Adrenal gland (tissue), 12 donors: ENCODE measurements around the gene CTDSPL. TPM values are rescaled to one million over a fixed set of nuclear protein-coding genes. Genes with fewer than 3 reads are reported as not detected.

Experiments
- DNase-seq, 7 donors: peaks; one replicate each; pipeline ENCODE4 v3.0.0-alpha.2; 2019 to 2020
- H3K27ac ChIP-seq, 5 donors: fragments of 200-600 bp; sonication (generic) in 4 of 5; 1 replicate in 3 of 5; 2 replicates in 2 of 5; pipeline versions ENCODE4 v1.5.1 to v1.8.0; 2016 to 2020; ENCODE audit warnings: mild to moderate bottlenecking in 1 of 5
- H3K27me3 ChIP-seq: fragments of 200-600 bp; 2 replicates; pipeline ENCODE4 v1.8.0; 2021
- H3K36me3 ChIP-seq, 2 donors: fragments of 200-600 bp; replicated peaks in 1 of 2; 1 replicate in 1 of 2; 2 replicates in 1 of 2; pipeline versions ENCODE4 v1.5.1 to v1.8.0; 2018 to 2022
- H3K4me1 ChIP-seq, 2 donors: fragments of 200-600 bp; replicated peaks in 1 of 2; 1 replicate in 1 of 2; 2 replicates in 1 of 2; pipeline versions ENCODE4 v1.5.1 to v1.8.0; 2018 to 2021
- H3K4me3 ChIP-seq, 4 donors: fragments of 200-600 bp; sonication (generic) in 3 of 4; one replicate each; pipeline ENCODE4 v1.5.1; 2016 to 2018
- H3K9me3 ChIP-seq, 3 donors: fragments of 200-600 bp; sonication (generic) in 1 of 3; replicated peaks in 1 of 3; 1 replicate in 2 of 3; 2 replicates in 1 of 3; pipeline versions ENCODE4 v1.5.1 to v1.8.0; 2016 to 2021
- POLR2A ChIP-seq, 2 donors: fragments of 450-650 bp; IDR thresholded peaks; one replicate each; pipeline ENCODE4 v1.6.1; 2017; ENCODE audit warnings: antibody characterized with exemption in 2 of 2, mild to moderate bottlenecking in 2 of 2, moderate library complexity in 1 of 2
- WGBS, 4 donors: extraction: QIAGEN DNeasy Blood & Tissue Kit in 2 of 4; methylation state at CpG; one replicate each; pipeline versions ENCODE4 v1.1.5 to v1.1.7; 2013 to 2017; 5-methylcytosine and 5-hydroxymethylcytosine counted together
- intact Hi-C, 2 donors: fragments of 100-400 bp; cut with DNase I; formaldehyde crosslinking; loops; one replicate each; pipeline versions ENCODE4 v1.14.1 to v1.15.0; 2022 to 2023
- polyA plus RNA-seq, 3 donors: library from polyadenylated mRNA; stranded (reverse); fragments of 200-250 nt in 2 of 3; fragments of 350-450 nt in 1 of 3; fragmentation: Illumina TruSeq in 1 of 3; extraction: RNeasy Lipid Tissue Mini Kit (QIAGEN cat#74804) in 1 of 3; gene quantifications; one replicate each; pipeline ENCODE4 v1.2.3, GENCODE V29; 2013 to 2014
- total RNA-seq, 9 donors: library from RNA; depleted of rRNA in 4 of 9; stranded (reverse); fragments of >200 nt in 4 of 9; fragments of 120-200 nt in 1 of 9; fragmentation: NEBNext Ultra II Directional in 1 of 9; extraction: Animal tissue kit (Norgen Biotek cat#: 25700) in 1 of 9; gene quantifications; one replicate each; pipeline versions ENCODE4 v1.1.0 to v1.2.4, GENCODE V29; 2013 to 2023
- TF ChIP-seq, protein P1 (sequence below), 6 experiments: fragments of 450-650 bp in 4 of 6; fragments of 200-600 bp in 2 of 6; sonication (generic) in 1 of 6; IDR thresholded peaks; 1 replicate in 5 of 6; 2 replicates in 1 of 6; pipeline versions ENCODE4 v1.5.1 to v1.8.0; 2016 to 2021; ENCODE audit warnings: antibody characterized with exemption in 6 of 6, mild to moderate bottlenecking in 2 of 6, moderate library complexity in 1 of 6
- donor health status: healthy with polysubstance abuse.
- donor health status: Bipolar disorder and iron deficiency.
- donor health status: DM: yes; HTN: yes; CAD: no.
- donor health status: DM: no; HTN: no; CAD: no.
- donor health status: DM: no; HTN: no; CAD: no.
- donor health status: DM: yes; HTN: yes; CAD: no.

CTDSPL gene
- total and polyA plus RNA-seq, 12 donors = 6.4 to 27.7 (median 16.0) TPM

DNA sequence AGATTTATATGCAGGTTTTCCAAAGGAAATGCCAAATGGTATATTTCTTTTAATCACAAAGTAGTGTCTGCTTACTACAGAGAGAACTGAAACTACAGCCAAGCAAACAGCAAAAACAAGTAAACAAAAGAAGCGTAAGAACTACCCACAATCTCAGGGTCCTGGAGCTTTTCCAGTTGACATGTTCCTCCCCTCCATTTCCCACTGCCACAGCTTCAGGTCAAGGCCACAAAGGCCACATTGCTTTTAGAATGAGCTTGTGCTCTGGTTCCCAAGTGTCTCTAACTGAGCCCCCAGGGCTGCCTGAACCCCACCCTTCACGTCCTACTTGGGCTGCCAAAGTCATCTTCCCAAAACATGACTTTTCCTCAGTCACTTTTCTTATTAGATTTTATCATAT is 24.1 kb downstream of the CTDSPL start:
- no peaks in the 10 kb centered on the region for H3K27me3 ChIP-seq
- TF ChIP-seq, protein P1, sequence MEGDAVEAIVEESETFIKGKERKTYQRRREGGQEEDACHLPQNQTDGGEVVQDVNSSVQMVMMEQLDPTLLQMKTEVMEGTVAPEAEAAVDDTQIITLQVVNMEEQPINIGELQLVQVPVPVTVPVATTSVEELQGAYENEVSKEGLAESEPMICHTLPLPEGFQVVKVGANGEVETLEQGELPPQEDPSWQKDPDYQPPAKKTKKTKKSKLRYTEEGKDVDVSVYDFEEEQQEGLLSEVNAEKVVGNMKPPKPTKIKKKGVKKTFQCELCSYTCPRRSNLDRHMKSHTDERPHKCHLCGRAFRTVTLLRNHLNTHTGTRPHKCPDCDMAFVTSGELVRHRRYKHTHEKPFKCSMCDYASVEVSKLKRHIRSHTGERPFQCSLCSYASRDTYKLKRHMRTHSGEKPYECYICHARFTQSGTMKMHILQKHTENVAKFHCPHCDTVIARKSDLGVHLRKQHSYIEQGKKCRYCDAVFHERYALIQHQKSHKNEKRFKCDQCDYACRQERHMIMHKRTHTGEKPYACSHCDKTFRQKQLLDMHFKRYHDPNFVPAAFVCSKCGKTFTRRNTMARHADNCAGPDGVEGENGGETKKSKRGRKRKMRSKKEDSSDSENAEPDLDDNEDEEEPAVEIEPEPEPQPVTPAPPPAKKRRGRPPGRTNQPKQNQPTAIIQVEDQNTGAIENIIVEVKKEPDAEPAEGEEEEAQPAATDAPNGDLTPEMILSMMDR (IDR thresholded peaks at IDR 0.05) = no peak
- H3K4me1 ChIP-seq = peaks cover 0 to 27% of the 10 kb centered on the region in 2 donors
- intact Hi-C loops = no loop called here
- H3K9me3 ChIP-seq = no peaks in the 10 kb centered on the region
- no peak for DNase-seq
- H3K4me3 ChIP-seq = no peak overlapping the region
- WGBS, 4 donors = 51 to 57% (median 55%) methylated on average over 2 of the region's 2 CpGs
- no peak overlapping the region for H3K27ac ChIP-seq
- no peaks in the 10 kb centered on the region for H3K36me3 ChIP-seq

DNA sequence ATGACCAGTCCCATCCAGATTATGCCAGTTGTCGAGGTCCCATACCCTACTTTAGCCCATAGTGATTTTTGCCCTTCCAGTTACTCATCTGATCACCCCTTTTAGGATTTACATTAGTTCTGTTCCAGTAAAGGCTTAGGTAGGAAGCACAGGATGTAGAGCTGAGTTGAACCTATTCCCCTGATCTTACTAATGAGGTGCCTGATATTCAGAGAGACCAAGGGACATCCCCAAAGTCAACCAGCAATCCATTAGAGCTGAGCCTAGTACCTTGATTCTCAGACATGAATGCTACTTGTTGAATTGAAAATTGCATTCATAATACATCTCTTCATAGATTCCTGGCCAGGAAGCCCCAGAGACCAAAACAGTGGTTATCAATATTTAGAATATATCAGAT is 24.7 kb downstream of the CTDSPL start:
- no peak overlapping the region for H3K4me3 ChIP-seq
- intact Hi-C loops = no loop called here
- no peaks in the 10 kb centered on the region for H3K27me3 ChIP-seq
- no peaks in the 10 kb centered on the region for H3K9me3 ChIP-seq
- 89 to 97% (median 90%) methylated on average over 1 of the region's 1 CpG for WGBS, 4 donors
- H3K27ac ChIP-seq = no peak overlapping the region
- TF ChIP-seq, protein P1 (IDR thresholded peaks at IDR 0.05) = no peak
- no peak for TF ChIP-seq POLR2A (IDR thresholded peaks at IDR 0.05)
- peaks cover 0 to 27% of the 10 kb centered on the region in 2 donors for H3K4me1 ChIP-seq
- no peaks in the 10 kb centered on the region for H3K36me3 ChIP-seq
- DNase-seq = no peak

DNA sequence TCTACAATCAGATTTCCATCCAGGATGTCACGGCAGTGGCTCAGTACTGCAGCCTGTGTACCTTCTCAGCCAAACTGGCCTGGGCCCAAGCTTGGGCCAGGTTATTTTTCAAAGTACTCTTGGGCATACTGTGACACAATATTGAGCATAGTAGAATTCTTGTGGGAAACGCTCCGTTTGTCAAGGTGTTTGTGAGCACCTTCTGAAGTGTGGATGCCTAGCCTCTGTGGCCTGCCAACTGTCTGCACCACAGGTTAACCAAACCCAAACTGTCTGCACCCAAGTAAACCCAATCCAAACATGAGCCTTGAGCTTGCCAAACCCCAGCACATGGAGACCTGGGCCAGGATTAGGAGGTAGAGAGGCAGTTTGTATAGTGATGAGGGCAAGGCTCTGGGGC is 25.4 kb downstream of the CTDSPL start:
- TF ChIP-seq, protein P1 (IDR thresholded peaks at IDR 0.05) = no peak
- no peak for TF ChIP-seq POLR2A (IDR thresholded peaks at IDR 0.05)
- WGBS, 4 donors = 82 to 97% (median 91%) methylated on average over 3 of the region's 3 CpGs
- peaks cover under 1 to 28% of the 10 kb centered on the region in 2 donors for H3K4me1 ChIP-seq

DNA sequence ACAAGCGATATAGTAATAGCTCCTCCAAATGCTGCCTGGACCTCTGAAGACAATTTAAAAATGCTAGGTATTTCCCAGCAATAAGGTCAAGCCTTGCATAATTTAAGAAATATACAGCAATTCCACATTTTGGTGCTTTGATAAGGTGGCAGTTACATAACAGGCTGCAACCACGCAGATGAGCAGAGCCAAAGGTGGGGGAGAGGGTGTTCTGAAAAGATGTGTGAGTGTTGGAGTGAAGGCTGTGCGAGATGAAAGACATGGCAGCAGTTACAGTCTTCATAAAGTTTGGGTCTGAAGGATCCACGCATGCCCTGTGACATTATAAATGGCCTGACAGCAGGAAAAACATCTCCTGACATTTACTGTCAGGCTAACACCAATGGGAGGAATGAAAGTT is 26.1 kb downstream of the CTDSPL start:
- TF ChIP-seq, protein P1 (IDR thresholded peaks at IDR 0.05) = no peak
- no peak for TF ChIP-seq POLR2A (IDR thresholded peaks at IDR 0.05)
- Histone ChIP-seq H3K27me3 (no peaks in the 10 kb centered on the region), H3K27ac (no peak overlapping the region), H3K4me3 (no peak overlapping the region), H3K36me3 (no peaks in the 10 kb centered on the region), H3K9me3 (no peaks in the 10 kb centered on the region), H3K4me1 (peaks cover 6 to 36% of the 10 kb centered on the region in 2 donors)
- 77 to 83% (median 79%) methylated on average over 4 of the region's 4 CpGs for WGBS, 4 donors
- intact Hi-C loops = no loop called here
- no peak for DNase-seq

More for the DNA sequence above, 25.4 kb downstream of the CTDSPL start:
- H3K4me3 ChIP-seq = no peak overlapping the region
- no peak overlapping the region for H3K27ac ChIP-seq
- no peaks in the 10 kb centered on the region for H3K36me3 ChIP-seq
- no peak for DNase-seq
- intact Hi-C loops = no loop called here
- H3K27me3 ChIP-seq = no peaks in the 10 kb centered on the region
- H3K9me3 ChIP-seq = no peaks in the 10 kb centered on the region
